ENCODE results near the gene MDGA2. TPM values are rescaled to one million over a fixed set of nuclear protein-coding genes. Genes with fewer than 3 reads are reported as not detected.
A peak's percentile ranks its signal among the peaks of the same experiment; 100 is the strongest.
"Not testable (repeated sequence)": the region's sequence is repeated elsewhere in the genome, so short reads cannot be mapped to it uniquely, and the experiment has no call there.

The MDGA2 gene
- total RNA-seq, 6 experiments from 2014 or later = 0.17 to 0.53 (median 0.27) TPM; not detected in 3

GRCh38 chr14:46951103-46951502 is 724.3 kb downstream of the MDGA2 start:
- Histone ChIP-seq H3K27me3 (no peaks in the 10 kb centered on the region), H3K9me3 (no peaks in the 10 kb centered on the region), H3K4me3 (no peak overlapping the region), H3K27ac (no peak overlapping the region), H3K4me1 (no peaks in the 10 kb centered on the region), H3K36me3 (no peaks in the 10 kb centered on the region)
- intact Hi-C loops (cut with DNase I) = no loop called here
- ATAC-seq (no peak), DNase-seq (no peak)
- 77% methylated on average over 2 of the region's 2 CpGs for WGBS (ENCODE audit: insufficient coverage, low coverage, low lambda C conversion rate, missing lambda C conversion rate)
- TF ChIP-seq POLR2A (IDR thresholded peaks at IDR 0.05) = no peak
- TF ChIP-seq, protein P1, sequence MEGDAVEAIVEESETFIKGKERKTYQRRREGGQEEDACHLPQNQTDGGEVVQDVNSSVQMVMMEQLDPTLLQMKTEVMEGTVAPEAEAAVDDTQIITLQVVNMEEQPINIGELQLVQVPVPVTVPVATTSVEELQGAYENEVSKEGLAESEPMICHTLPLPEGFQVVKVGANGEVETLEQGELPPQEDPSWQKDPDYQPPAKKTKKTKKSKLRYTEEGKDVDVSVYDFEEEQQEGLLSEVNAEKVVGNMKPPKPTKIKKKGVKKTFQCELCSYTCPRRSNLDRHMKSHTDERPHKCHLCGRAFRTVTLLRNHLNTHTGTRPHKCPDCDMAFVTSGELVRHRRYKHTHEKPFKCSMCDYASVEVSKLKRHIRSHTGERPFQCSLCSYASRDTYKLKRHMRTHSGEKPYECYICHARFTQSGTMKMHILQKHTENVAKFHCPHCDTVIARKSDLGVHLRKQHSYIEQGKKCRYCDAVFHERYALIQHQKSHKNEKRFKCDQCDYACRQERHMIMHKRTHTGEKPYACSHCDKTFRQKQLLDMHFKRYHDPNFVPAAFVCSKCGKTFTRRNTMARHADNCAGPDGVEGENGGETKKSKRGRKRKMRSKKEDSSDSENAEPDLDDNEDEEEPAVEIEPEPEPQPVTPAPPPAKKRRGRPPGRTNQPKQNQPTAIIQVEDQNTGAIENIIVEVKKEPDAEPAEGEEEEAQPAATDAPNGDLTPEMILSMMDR (IDR thresholded peaks at IDR 0.05) = no peak

GRCh38 chr14:46940611-46941010 is 734.8 kb downstream of the MDGA2 start:
- WGBS (ENCODE audit: insufficient coverage, low coverage, low lambda C conversion rate, missing lambda C conversion rate) = 94% methylated on average over 5 of the region's 5 CpGs
- intact Hi-C loops (cut with DNase I) = no loop called here
- Histone ChIP-seq H3K4me1 (no peaks in the 10 kb centered on the region), H3K27ac (no peak overlapping the region), H3K27me3 (no peaks in the 10 kb centered on the region), H3K36me3 (no peaks in the 10 kb centered on the region), H3K9me3 (no peaks in the 10 kb centered on the region), H3K4me3 (no peak overlapping the region)
- no peak for ATAC-seq
- no peak for DNase-seq
- no peak for TF ChIP-seq POLR2A (IDR thresholded peaks at IDR 0.05)
- TF ChIP-seq, protein P1 (IDR thresholded peaks at IDR 0.05) = no peak

GRCh38 chr14:46920542-46920941 is 754.9 kb downstream of the MDGA2 start:
- Histone ChIP-seq H3K9me3 (no peaks in the 10 kb centered on the region), H3K27ac (no peak overlapping the region), H3K36me3 (no peaks in the 10 kb centered on the region), H3K4me3 (no peak overlapping the region), H3K27me3 (no peaks in the 10 kb centered on the region), H3K4me1 (no peaks in the 10 kb centered on the region)
- TF ChIP-seq POLR2A (IDR thresholded peaks at IDR 0.05) = no peak
- TF ChIP-seq, protein P1 (IDR thresholded peaks at IDR 0.05) = peak in 1 of 4 donors; percentile 7
- 70% methylated on average over 3 of the region's 3 CpGs for WGBS (ENCODE audit: insufficient coverage, low coverage, low lambda C conversion rate, missing lambda C conversion rate)
- no peak for DNase-seq
- no peak for ATAC-seq
- intact Hi-C loops (cut with DNase I) = no loop called here

DNA sequence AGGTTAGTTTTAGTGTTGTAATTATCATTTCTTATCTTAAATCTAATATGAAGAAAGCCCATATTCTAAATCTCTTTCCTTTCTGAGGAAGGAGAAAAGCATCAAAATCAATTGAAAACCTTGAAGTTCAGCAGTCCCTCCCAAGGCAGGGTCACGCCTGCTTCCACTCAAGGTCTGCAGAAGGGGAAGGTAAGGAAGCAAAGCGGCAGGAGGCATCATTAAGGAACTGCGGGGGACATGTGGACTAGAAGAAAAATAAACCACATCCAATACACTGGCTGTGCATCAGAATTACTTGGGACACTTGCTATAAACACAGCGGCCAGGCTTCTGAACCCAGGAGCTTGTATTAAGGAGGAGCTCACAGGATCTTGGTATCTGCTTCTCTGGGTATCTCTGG is 759.9 kb downstream of the MDGA2 start:
- H3K9me3 ChIP-seq; DNase-seq; H3K4me1 ChIP-seq; ATAC-seq; H3K36me3 ChIP-seq; H3K27me3 ChIP-seq; H3K27ac ChIP-seq; intact Hi-C loops (cut with DNase I); H3K4me3 ChIP-seq: not testable (repeated sequence)
- WGBS (ENCODE audit: insufficient coverage, low coverage, low lambda C conversion rate, missing lambda C conversion rate) = 66% methylated on average over 4 of the region's 4 CpGs

GRCh38 chr14:46902837-46903236 is 772.6 kb downstream of the MDGA2 start:
- TF ChIP-seq POLR2A (IDR thresholded peaks at IDR 0.05) = no peak
- TF ChIP-seq, protein P1 (IDR thresholded peaks at IDR 0.05) = no peak
- Histone ChIP-seq H3K27ac (no peak overlapping the region), H3K27me3 (no peaks in the 10 kb centered on the region), H3K36me3 (no peaks in the 10 kb centered on the region), H3K9me3 (no peaks in the 10 kb centered on the region), H3K4me3 (no peak overlapping the region), H3K4me1 (no peaks in the 10 kb centered on the region)
- WGBS (ENCODE audit: insufficient coverage, low coverage, low lambda C conversion rate, missing lambda C conversion rate) = 59% methylated on average over 6 of the region's 6 CpGs
- ATAC-seq = no peak
- no peak for DNase-seq
- intact Hi-C loops (cut with DNase I) = no loop called here

Measured in right lobe of liver (tissue), 6 donors.